ENCODE data around the gene GPNMB.

The GPNMB gene

GRCh38 chr7:23226844-23227450 is 19.6 kb upstream of the GPNMB start:
- in situ Hi-C loops (cut with MboI; ENCODE audit: low pct_unique_long_range_greater_than_20kb, low sequenced_read_pairs, unreplicated experiment) = no loop called here
- DNase-seq (ENCODE audit: low spot score) = no peak
- TF ChIP-seq, protein P1, sequence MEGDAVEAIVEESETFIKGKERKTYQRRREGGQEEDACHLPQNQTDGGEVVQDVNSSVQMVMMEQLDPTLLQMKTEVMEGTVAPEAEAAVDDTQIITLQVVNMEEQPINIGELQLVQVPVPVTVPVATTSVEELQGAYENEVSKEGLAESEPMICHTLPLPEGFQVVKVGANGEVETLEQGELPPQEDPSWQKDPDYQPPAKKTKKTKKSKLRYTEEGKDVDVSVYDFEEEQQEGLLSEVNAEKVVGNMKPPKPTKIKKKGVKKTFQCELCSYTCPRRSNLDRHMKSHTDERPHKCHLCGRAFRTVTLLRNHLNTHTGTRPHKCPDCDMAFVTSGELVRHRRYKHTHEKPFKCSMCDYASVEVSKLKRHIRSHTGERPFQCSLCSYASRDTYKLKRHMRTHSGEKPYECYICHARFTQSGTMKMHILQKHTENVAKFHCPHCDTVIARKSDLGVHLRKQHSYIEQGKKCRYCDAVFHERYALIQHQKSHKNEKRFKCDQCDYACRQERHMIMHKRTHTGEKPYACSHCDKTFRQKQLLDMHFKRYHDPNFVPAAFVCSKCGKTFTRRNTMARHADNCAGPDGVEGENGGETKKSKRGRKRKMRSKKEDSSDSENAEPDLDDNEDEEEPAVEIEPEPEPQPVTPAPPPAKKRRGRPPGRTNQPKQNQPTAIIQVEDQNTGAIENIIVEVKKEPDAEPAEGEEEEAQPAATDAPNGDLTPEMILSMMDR (IDR thresholded peaks at IDR 0.05; ENCODE audit: extremely low read depth, insufficient read depth, missing control alignments) = no peak

GRCh38 chr7:23228412-23228811 is 18.2 kb upstream of the GPNMB start:
- no peak for DNase-seq (ENCODE audit: low spot score)
- TF ChIP-seq, protein P1 (IDR thresholded peaks at IDR 0.05; ENCODE audit: extremely low read depth, insufficient read depth, missing control alignments) = no peak
- in situ Hi-C loops (cut with MboI; ENCODE audit: low pct_unique_long_range_greater_than_20kb, low sequenced_read_pairs, unreplicated experiment) = no loop called here

DNA sequence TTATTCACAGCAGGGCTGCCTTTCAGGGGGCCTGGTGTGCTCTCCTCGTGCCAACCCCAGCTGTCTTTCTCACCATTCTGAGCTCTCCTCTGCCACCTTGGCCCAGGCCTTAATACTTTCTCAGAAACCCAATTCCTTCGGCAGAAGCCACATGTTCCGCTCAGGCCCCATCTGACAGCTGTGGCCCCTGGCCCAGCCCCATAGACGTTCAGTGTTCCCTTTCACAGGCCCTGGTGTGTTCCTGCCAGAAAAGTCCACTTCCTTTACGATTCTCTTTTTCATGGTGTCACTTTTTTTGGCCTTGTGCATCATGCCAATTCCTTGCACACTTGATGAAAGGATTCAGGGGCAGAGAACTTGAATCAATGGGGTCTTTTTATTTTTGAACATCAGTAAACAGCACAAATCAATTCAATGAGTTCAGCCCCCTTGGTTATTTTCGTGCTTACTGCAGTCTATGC is 15.9 kb upstream of the GPNMB start:
- in situ Hi-C loops (cut with MboI; ENCODE audit: low pct_unique_long_range_greater_than_20kb, low sequenced_read_pairs, unreplicated experiment) = no loop called here
- TF ChIP-seq, protein P1 (IDR thresholded peaks at IDR 0.05; ENCODE audit: extremely low read depth, insufficient read depth, missing control alignments) = no peak

DNA sequence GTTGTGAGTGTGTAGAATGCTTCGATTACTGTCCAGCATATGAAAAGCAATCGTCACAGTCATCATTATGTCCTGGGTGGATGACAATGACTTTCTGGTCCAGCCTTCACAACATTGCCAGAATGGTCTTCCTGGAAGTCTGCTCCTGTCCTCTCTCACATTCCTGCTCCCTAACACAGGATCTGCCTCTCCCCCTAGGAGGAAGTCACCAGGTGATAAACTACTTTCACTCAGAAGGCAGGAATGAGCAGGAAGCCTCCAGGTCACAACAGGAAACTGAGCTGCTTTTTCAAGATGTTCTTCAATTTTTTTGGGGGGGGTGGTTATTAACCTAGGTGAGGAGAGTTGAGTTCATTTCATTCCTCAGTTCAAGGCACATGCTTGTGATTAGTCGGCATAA is 13.6 kb upstream of the GPNMB start:
- TF ChIP-seq, protein P1 (IDR thresholded peaks at IDR 0.05; ENCODE audit: extremely low read depth, insufficient read depth, missing control alignments) = no peak
- in situ Hi-C loops (cut with MboI; ENCODE audit: low pct_unique_long_range_greater_than_20kb, low sequenced_read_pairs, unreplicated experiment) = no loop called here
- no peak for DNase-seq (ENCODE audit: low spot score)

More for the DNA sequence above, 15.9 kb upstream of the GPNMB start:
- no peak for DNase-seq (ENCODE audit: low spot score)

DNA sequence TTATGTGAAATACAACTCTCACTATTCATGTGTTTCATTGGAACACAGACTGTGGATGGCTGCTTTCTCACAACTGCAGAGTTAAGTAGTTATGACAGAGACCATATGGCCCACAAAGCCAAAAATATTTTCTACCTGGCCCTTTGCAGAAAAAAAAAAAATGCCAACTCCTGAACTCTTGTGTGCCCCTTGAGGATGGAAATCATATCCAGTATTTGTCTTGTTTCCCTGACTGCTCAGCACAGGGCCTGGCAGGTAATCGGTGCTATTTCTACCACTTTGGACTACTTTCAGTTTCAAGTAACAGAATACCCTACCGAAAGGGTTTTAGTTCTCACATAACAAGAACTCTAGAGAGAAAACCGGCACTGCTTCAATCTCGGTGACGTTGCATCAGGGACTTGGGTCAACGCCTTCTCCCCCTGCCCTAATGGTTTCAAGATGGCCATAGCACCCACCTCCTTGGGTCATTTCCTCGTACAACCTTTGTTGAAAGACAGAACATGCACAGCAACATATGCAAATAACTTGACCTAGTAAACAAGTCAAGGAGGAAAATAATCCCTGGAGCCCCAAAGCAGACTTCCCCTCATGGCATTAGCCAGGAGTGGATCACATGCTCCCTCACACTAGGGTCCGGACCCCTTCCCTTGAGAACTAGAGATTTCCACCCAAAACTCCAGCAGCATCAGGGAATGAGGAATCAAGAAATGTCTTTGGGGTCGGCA is 11.8 kb upstream of the GPNMB start:
- in situ Hi-C loops (cut with MboI; ENCODE audit: low pct_unique_long_range_greater_than_20kb, low sequenced_read_pairs, unreplicated experiment) = no loop called here
- TF ChIP-seq, protein P1 (IDR thresholded peaks at IDR 0.05; ENCODE audit: extremely low read depth, insufficient read depth, missing control alignments) = no peak
- DNase-seq (ENCODE audit: low spot score) = peak; percentile 67

DNA sequence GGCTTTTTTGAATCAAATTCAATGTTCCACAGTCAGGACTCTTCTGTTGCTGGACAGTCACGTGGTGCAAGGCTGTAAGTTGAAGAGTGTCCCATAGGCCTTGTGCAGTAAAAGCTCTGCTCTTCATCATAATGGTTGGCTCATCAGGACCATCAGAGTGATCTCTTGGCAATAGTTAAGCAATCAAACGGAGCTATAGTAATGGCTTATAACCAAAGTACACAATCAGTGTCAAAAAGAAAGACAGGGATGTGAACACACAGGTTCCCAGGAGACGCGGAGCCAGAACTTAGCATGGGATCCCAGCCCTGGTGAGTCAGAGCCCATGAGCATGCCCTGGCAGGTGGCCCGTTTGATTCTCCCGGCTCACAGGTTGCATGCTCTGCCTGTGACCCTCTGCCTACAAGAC is 10.8 kb upstream of the GPNMB start:
- no peak for DNase-seq (ENCODE audit: low spot score)
- TF ChIP-seq, protein P1 (IDR thresholded peaks at IDR 0.05; ENCODE audit: extremely low read depth, insufficient read depth, missing control alignments) = no peak

More for the DNA sequence above, 10.8 kb upstream of the GPNMB start:
- in situ Hi-C loops (cut with MboI; ENCODE audit: low pct_unique_long_range_greater_than_20kb, low sequenced_read_pairs, unreplicated experiment) = no loop called here

Measured in GM13977 (cell line).